G401.6 (cell line): ENCODE results near the gene CCNE1.
"Not testable (repeated sequence)": the region's sequence is repeated elsewhere in the genome, so short reads cannot be mapped to it uniquely, and the experiment has no call there.

Experiments
- FAIRE-seq: peaks from 2 replicates; lab custom pipeline; 2012; peaks lifted over from hg19 to GRCh38; lab: Jason Lieb, UNC

The CCNE1 gene

GRCh38 chr19:29815231-29815630 is 3.4 kb downstream of the CCNE1 start:
- FAIRE-seq = no peak

- no peak for FAIRE-seq
These were observed 5.5 kb downstream of the CCNE1 start for GRCh38 chr19:29817316-29817715.

- FAIRE-seq = no peak
These were observed 7.5 kb downstream of the CCNE1 start for GRCh38 chr19:29819300-29819699.

DNA sequence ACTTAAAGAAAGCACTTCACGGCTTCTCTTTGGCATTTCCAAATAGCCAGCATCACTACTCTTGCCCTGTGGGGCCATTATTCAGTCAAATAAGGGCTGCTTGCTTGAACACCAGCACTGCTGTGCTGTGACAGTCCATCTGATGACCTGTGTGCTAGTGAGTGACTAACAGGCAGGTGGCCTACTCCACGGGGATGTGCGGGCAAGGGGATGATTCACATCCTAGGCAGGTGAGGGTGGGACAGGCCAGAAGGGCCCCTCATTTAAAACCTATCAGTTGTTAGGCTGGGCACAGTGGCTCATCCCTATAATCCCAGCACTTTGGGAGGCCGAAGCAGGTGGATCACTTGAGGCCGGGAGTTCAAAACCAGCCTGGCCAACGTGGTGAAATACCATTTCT is 8.2 kb downstream of the CCNE1 start:
- FAIRE-seq = no peak

GRCh38 chr19:29823581-29824330 is 12.0 kb downstream of the CCNE1 start:
- no peak for FAIRE-seq

- FAIRE-seq = not testable (repeated sequence)
These were observed 13.5 kb downstream of the CCNE1 start for GRCh38 chr19:29825263-29825662.

DNA sequence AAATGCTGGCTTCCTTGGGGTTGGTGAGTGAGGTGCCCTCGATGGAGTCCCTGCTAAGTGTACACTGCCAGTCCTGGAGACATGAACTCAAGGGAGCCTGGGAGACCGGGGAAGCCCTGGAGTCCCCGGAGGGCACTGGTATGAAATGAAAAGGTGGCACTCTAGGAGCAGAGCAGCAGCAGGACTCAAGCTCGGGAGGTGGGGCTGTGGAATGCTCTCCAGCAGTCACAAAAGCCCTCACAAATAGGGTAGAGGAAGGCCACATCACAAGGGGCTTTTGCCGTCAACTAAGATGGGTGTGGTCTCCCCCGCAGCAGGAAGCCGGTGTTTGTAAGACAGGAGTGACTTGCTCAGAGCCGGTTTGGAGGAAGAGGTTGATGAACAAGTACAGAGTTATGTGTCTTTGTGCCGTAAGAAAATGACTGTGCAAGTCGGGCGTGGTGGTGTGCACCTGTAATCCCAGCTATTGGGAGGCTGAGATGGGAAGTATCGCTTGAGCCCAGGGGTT is 19.3 kb downstream of the CCNE1 start:
- no peak for FAIRE-seq

- FAIRE-seq = no peak
These were observed 19.9 kb downstream of the CCNE1 start for GRCh38 chr19:29831686-29832085.

DNA sequence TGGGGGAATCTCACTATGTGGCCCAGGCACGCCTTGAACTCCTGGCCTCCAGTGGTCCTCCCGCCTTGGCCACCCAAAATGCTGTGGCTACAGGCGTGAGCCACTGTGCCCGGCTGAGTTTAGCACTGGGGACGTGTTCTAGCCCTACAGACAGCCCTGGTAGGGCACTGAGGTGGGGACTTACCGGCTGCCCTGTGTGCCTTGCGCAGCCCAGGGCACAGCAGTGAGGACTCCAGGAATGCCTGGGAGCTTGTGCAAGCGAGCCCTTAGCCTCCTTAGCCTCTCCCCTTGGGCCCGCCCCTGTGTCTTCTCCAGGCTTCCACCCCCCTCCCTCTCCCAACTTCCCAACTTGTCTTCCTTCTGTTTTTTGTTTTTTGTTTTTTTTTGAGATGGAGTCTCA is 21.0 kb downstream of the CCNE1 start:
- no peak for FAIRE-seq

DNA sequence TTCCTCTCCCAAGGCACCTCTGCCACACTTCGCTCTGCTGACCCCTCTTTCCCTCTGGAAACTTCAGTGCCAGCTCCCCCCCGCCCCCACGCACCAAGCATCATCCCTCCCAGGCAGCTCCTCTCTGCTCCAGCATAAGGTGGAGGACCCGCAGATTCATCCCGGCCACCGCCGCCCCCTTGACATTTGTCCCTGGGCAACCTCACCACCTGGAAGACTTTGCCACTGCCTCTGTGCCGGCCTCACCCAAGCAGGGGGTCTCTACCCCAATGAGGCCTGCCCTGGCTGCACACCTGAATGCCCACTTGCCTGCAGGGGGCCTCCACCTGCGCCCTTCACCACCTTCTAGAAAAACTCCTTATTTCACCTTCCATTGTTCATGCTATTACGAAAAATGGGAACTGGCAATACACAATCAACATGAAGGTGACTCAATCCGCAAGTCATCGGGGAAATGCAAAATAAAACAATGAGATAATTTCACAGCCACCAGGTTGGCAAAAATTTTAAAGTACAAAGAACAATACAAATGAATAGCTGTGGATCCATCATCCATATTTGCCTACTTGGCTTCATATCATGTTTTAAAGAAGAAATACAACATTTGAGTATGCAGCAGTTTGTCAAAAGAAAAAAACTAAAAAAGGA is 21.9 kb downstream of the CCNE1 start:
- no peak for FAIRE-seq

DNA sequence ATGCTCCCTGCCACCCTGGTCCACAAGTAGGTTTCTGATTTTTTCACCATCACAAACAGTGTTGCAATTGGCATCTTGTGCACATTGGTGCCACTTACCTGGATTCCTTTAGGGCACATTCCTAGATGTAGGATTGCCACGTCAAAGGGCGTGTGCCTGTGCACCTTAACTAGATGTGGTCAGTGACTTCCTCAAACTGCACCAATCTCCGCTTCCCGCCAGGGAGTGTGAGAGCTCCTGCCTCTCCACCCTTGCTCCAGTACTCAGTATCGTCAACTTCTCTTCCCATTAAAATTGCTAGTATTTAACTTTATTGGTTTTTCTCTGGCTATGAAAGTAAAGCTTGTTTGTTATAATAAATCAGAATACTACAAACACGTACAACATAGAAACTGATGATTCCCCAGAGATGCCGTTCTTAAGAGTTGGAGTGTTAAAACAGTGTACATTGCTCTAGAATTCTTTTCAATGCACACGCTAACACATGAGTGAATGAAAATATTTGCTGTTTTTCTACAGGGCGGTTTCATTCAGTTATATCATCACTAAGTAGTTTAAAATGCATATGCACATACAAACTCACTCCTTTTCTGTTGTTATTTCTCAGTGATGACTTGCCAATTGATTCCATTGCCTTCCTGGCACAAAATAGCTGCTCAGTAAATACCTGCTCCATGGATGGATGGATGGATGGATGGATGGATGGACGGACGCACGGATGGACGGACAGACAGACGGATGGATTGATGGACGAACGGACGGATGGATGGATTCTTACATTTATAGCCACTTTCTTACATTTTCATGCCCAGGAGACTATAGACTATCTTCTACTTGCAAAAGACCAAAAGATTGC is 23.4 kb downstream of the CCNE1 start:
- FAIRE-seq = no peak

GRCh38 chr19:29836409-29836825 is 24.6 kb downstream of the CCNE1 start:
- no peak for FAIRE-seq

GRCh38 chr19:29837448-29837981 is 25.7 kb downstream of the CCNE1 start:
- no peak for FAIRE-seq

DNA sequence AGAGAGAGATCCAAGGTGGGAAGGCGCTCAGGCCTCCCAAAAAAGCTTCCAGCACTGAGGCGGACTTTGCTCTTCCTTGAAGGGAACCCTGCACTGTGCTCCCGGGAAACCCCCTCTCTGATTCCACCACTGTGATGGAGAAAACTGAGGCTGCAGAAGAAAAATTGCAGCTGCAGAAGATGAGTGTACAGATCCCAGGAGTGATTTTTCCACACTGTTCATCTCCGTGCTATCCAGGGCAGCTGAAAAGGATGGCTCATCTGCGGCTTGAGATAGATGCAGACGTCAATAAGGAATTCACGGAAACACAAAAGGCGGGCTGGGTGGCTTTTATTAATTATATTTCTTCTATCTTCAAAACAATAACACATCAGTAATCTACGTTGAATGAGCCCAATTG is 26.2 kb downstream of the CCNE1 start:
- no peak for FAIRE-seq

GRCh38 chr19:29840066-29840950 is 28.5 kb downstream of the CCNE1 start:
- FAIRE-seq = no peak

DNA sequence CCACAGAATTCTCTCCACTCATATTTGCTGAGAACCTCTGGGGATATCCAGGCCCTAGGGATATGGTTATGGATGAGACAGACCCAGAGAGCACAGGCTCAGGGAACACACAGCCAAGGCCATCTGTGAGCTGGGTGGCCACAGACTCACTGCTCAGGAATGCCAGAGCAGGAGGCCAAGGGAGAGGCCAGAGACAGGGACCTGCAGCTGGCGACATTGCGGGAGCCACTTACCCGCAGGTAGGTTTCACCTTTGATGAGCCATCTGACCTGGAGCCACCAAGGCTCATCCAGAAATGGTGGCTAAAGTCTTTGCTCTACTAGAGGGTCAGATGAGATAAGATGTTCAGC is 29.4 kb downstream of the CCNE1 start:
- FAIRE-seq = no peak

- peak; percentile 81 for FAIRE-seq
These were observed 30.0 kb downstream of the CCNE1 start for GRCh38 chr19:29841559-29842367.

DNA sequence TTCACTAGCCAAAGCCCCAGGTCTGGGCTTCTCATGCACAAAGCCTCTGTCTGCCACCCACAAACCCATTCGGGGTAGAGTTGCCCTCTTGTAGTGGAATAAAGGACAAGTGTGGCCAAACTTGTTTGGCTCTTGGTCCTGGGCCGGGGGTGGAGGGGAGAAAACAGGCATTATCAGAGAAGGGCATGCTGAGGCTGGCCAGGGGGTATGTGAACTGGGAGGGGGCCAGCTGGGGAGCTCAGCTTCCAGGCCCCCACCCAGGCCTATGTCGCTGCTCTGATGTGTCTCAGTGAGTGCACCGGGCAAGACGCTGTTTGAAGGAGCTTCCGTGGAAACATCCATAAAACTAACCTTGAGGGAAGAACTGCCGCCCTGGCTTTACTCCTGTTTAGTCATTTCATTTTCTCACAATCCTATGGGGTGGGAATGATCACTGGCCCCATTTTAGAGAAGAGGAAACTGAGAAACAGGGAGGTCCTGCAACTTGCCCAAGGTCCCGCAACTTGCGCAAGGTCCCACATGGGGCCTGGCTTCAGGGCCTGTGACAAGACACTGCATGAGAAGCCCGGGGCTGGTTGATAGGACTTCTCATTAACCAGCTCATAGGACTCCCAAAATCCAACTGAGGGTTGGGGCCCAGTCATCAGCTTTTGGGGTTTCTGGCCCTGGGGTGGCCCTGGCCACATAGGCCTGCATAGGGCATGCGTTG is 30.8 kb downstream of the CCNE1 start:
- no peak for FAIRE-seq

DNA sequence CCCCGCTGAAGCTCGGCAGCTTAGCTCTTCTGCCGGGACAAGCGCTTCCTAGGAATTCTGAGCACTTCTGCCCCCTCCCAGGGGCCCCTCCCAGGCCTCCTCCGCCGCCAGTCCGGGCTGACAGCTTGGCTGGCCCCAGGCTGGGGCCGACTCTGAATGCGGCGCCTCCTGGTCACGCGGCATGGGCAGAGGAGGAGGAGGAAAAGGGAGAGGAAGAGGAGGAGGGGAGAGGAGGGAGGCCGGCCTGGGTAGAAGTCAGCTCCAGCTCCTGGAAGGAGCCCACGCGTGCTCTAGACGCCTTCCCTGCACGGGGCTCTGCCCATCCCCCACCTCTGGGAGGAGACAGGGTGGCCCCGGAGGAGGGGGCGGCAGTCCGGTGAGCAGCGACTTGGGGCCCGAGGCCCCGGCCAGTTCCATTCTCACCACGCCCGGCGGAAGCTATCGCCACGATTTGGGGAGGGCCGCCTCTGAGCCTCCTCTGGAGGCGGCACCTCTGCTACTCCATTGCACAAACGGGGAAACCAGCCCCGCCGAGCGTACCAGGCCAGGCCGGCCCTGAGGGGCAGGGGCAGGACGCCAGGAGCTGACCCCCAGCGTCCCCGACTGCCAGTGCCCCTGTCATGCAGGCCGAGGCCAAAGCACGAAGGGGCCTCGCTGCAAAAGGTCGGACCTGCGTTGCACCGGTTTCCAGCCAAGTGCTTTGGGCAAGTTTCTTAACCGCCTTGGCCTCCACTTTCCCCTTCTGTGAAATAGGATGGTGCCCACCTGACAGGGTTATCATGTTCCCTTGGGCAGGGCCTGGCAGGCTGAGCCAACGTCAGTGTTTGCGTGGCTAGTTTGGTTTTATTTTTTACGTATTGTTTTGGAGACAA is 31.6 kb downstream of the CCNE1 start:
- FAIRE-seq = no peak
